Endothelial cell of umbilical vein (primary cell): ENCODE measurements around the gene CNDP1. TPM values are rescaled to one million over a fixed set of nuclear protein-coding genes. Genes with fewer than 3 reads are reported as not detected.

Experiments used
- BruUV-seq: library from RNA; stranded (reverse); fragments of 400-500 nt; replicated peaks from 2 replicates; lab custom pipeline; 2021; lab: Mats Ljungman, UMichigan
- CTCF ChIA-PET: fragments of 300-600, 350-600 bp; sonication (Branson Sonifier 250); formaldehyde crosslinking; loops from one replicate; lab custom pipeline; 2021; ENCODE audit warnings: antibody characterized with exemption, inconsistent platforms; lab: Charles Lee
- POLR2A ChIA-PET: fragments of 300-600, 350-600 bp; sonication (Branson Sonifier 250); formaldehyde crosslinking; loops from one replicate; lab custom pipeline; 2021; ENCODE audit warnings: antibody characterized with exemption, inconsistent platforms; lab: Charles Lee
- DNase-seq: peaks from one replicate; pipeline ENCODE4 v3.0.0-alpha.2; 2011; ENCODE audit warnings: low read depth, low spot score
- FAIRE-seq: peaks from 2 replicates; lab custom pipeline; 2011; peaks lifted over from hg19 to GRCh38; lab: Jason Lieb, UNC
- H2AFZ ChIP-seq: 2 replicates; pipeline ENCODE4 v1.6.0; 2012; ENCODE audit warnings: low read depth, low read length, control low read depth, inconsistent platforms
- H3K27ac ChIP-seq: 2 replicates; pipeline ENCODE4 v1.5.1; 2011; ENCODE audit warnings: low read depth, mild to moderate bottlenecking, control low read depth, low read length, moderate library complexity; ENCODE audit not compliant: insufficient read depth
- H3K27me3 ChIP-seq, 2 experiments: 2 replicates each; pipeline versions ENCODE4 v1.6.0 to v1.6.1; 2011; ENCODE audit warnings: low read length in 2 of 2, mixed read lengths in 1 of 2; ENCODE audit not compliant: control insufficient read depth in 2 of 2, insufficient read depth in 2 of 2
- H3K36me3 ChIP-seq, 2 experiments: 2 replicates in 1 of 2; 3 replicates in 1 of 2; pipeline ENCODE4 v1.5.1; 2011; ENCODE audit warnings: low read length in 2 of 2, mild to moderate bottlenecking in 1 of 2, moderate library complexity in 1 of 2; ENCODE audit not compliant: control insufficient read depth in 2 of 2, insufficient read depth in 2 of 2; ENCODE audit errors: extremely low read depth in 1 of 2
- H3K4me1 ChIP-seq: 3 replicates; pipeline ENCODE4 v1.5.1; 2011; ENCODE audit warnings: mild to moderate bottlenecking, low read length; ENCODE audit not compliant: control insufficient read depth, insufficient read depth; ENCODE audit errors: extremely low read depth
- H3K4me2 ChIP-seq: 2 replicates; pipeline ENCODE4 v1.6.1; 2011; ENCODE audit warnings: low read length, control low read depth, mixed read lengths; ENCODE audit not compliant: insufficient read depth
- H3K4me3 ChIP-seq, 3 experiments: fragments of 200-600 bp in 1 of 3; sonication (generic), shearing (Covaris generic) in 1 of 3; replicated peaks in 1 of 3; 2 replicates each; pipeline ENCODE4 v1.5.1; 2011 to 2016; ENCODE audit warnings: control low read depth in 3 of 3, low read length in 3 of 3, mild to moderate bottlenecking in 2 of 3, inconsistent platforms in 1 of 3, low read depth in 1 of 3, moderate library complexity in 1 of 3; ENCODE audit not compliant: insufficient read depth in 1 of 3
- H3K79me2 ChIP-seq: 2 replicates; pipeline ENCODE4 v1.6.0; 2012; ENCODE audit warnings: low read length, inconsistent platforms; ENCODE audit not compliant: control insufficient read depth, insufficient read depth
- H3K9ac ChIP-seq: replicated peaks from 2 replicates; pipeline ENCODE3; 2011; ENCODE audit warnings: low read length, control low read depth; ENCODE audit not compliant: insufficient read depth; ENCODE audit errors: extremely low read depth
- H3K9me1 ChIP-seq: replicated peaks from 3 replicates; pipeline ENCODE4 v1.6.0; 2011; ENCODE audit warnings: mild to moderate bottlenecking, low read length; ENCODE audit not compliant: control insufficient read depth, insufficient read depth; ENCODE audit errors: extremely low read depth
- H3K9me3 ChIP-seq: replicated peaks from 2 replicates; pipeline ENCODE4 v1.5.1; 2012; ENCODE audit warnings: low read length, inconsistent platforms; ENCODE audit not compliant: control insufficient read depth, insufficient read depth
- H4K20me1 ChIP-seq: replicated peaks from 2 replicates; pipeline ENCODE3; 2011; ENCODE audit warnings: mild to moderate bottlenecking, low read length; ENCODE audit not compliant: control insufficient read depth, insufficient read depth; ENCODE audit errors: extremely low read depth
- CTCF ChIP-seq, 2 donors: IDR thresholded peaks; 1 replicate in 1 of 2; 2 replicates in 1 of 2; pipeline ENCODE4 v1.5.1; 2011; ENCODE audit warnings: low read length in 2 of 2, mild to moderate bottlenecking in 2 of 2, moderate library complexity in 2 of 2, control low read depth in 1 of 2, inconsistent platforms in 1 of 2, low read depth in 1 of 2; ENCODE audit not compliant: insufficient read depth in 1 of 2; ENCODE audit errors: extremely low read depth in 1 of 2
- EZH2 ChIP-seq: IDR thresholded peaks from 2 replicates; pipeline ENCODE4 v1.6.1; 2012; ENCODE audit warnings: borderline replicate concordance, low read depth, mild to moderate bottlenecking, moderate library complexity, low read length, inconsistent platforms; ENCODE audit not compliant: severe bottlenecking
- FOS ChIP-seq: IDR thresholded peaks from 2 replicates; pipeline ENCODE4 v1.6.1; 2011; ENCODE audit warnings: mild to moderate bottlenecking, low read length, moderate library complexity, borderline replicate concordance; ENCODE audit not compliant: insufficient read depth
- GATA2 ChIP-seq: IDR thresholded peaks from 2 replicates; pipeline ENCODE4 v1.7.0; 2011; ENCODE audit warnings: low read depth, mild to moderate bottlenecking, moderate library complexity, mixed read lengths, low read length; ENCODE audit not compliant: insufficient read length, insufficient read depth
- JUN ChIP-seq: IDR thresholded peaks from 2 replicates; pipeline ENCODE4 v1.6.1; 2011; ENCODE audit warnings: borderline replicate concordance, low read depth; ENCODE audit not compliant: insufficient read length, insufficient read depth
- MAX ChIP-seq: IDR thresholded peaks from 2 replicates; pipeline ENCODE4 v1.6.1; 2011; ENCODE audit not compliant: insufficient read depth, insufficient read length
- MYC ChIP-seq: IDR thresholded peaks from one replicate; pipeline ENCODE4 v1.6.1; 2011; ENCODE audit warnings: mild to moderate bottlenecking, low read depth, low read length
- POLR2A ChIP-seq: IDR thresholded peaks from 2 replicates; pipeline ENCODE4 v1.6.1; 2012; ENCODE audit warnings: low read depth, mild to moderate bottlenecking, control low read depth, low read length
- POLR2AphosphoS5 ChIP-seq: IDR thresholded peaks from 2 replicates; pipeline ENCODE4 v1.6.1; 2012; ENCODE audit warnings: low read depth, mild to moderate bottlenecking, control low read depth, low read length, moderate library complexity; ENCODE audit not compliant: insufficient read depth
- dilution Hi-C: fragments of 300-500 bp; cut with MboI; formaldehyde crosslinking; loops from one replicate; pipeline ENCODE4 v1.15.0; 2019; ENCODE audit warnings: low sequenced_read_pairs; ENCODE audit not compliant: extremely low pct_ligation_motif_present
- intact Hi-C: fragments of 100-400 bp; cut with micrococcal nuclease; formaldehyde crosslinking; loops from one replicate; pipeline ENCODE4 v1.10.0; 2022
- polyA plus RNA-seq, 4 experiments: library from polyadenylated mRNA; depleted of rRNA in 3 of 4; stranded (reverse) in 3 of 4; unstranded in 1 of 4; fragments of >200 nt; gene quantifications; 2 replicates each; pipeline versions ENCODE4 v1.2.1 to v1.2.3, GENCODE V29; 2011 to 2012; ENCODE audit warnings: missing spikeins in 1 of 4
- total RNA-seq: library from RNA; stranded (reverse); gene quantifications from 2 replicates; pipeline ENCODE4 v1.2.3, GENCODE V29; 2021

The CNDP1 gene
- total and polyA plus RNA-seq, 2 donors (not counting 3 experiments of a cell fraction or from before 2014, with no cell fraction given): not detected

GRCh38 chr18:74521068-74521725 lies 13.1 kb upstream of the CNDP1 start:
- H3K36me3 ChIP-seq: peaks cover 2 to 22% of the 10 kb centered on the region in 2 experiments
- DNase-seq: no peak
- no peaks in the 10 kb centered on the region for H3K27me3 ChIP-seq
- BruUV-seq: no TSS peak
- no peak overlapping the region for H3K27ac ChIP-seq
- no peaks in the 10 kb centered on the region for H3K79me2 ChIP-seq
- no peak overlapping the region for H3K4me2 ChIP-seq
- POLR2A ChIA-PET: no interaction called here
- no peak for TF ChIP-seq CTCF (IDR thresholded peaks at IDR 0.05; ENCODE audit: extremely low read depth in 1 of 2, insufficient read depth in 1 of 2, low read depth in 1 of 2, low read length in 2 of 2)
- no peak for TF ChIP-seq EZH2
- no peak for TF ChIP-seq MAX
- no peak for TF ChIP-seq FOS
- no peak for TF ChIP-seq POLR2AphosphoS5
- TF ChIP-seq MYC: no peak
- TF ChIP-seq POLR2A: no peak
- TF ChIP-seq GATA2: no peak
- TF ChIP-seq JUN: no peak
- H2AFZ ChIP-seq: no peak overlapping the region
- H3K9me3 ChIP-seq: no peaks in the 10 kb centered on the region
- CTCF ChIA-PET: no interaction called here
- no peaks in the 10 kb centered on the region for H4K20me1 ChIP-seq
- no peaks in the 10 kb centered on the region for H3K4me1 ChIP-seq
- intact Hi-C loops: no loop called here
- dilution Hi-C loops: no loop called here
- H3K9ac ChIP-seq: no peak overlapping the region
- no peak for FAIRE-seq
- H3K9me1 ChIP-seq: no peaks in the 10 kb centered on the region
- H3K4me3 ChIP-seq: no peak overlapping the region
